ENCODE results near the gene A2M.
"Not testable (repeated sequence)": the region's sequence is repeated elsewhere in the genome, so short reads cannot be mapped to it uniquely, and the experiment has no call there.

Gene A2M

GRCh38 chr12:9144730-9145106 is 29.0 kb upstream of the A2M start:
- no peak for DNase-seq (ENCODE audit: low spot score)
- in situ Hi-C loops (cut with MboI; ENCODE audit: low sequenced_read_pairs, unreplicated experiment), result no loop called here
- TF ChIP-seq CTCF (IDR thresholded peaks at IDR 0.05; ENCODE audit: borderline replicate concordance, control extremely low read depth, extremely low read depth, insufficient read depth, missing control alignments), result no peak

- in situ Hi-C loops (cut with MboI; ENCODE audit: low sequenced_read_pairs, unreplicated experiment), result no loop called here
- TF ChIP-seq CTCF (IDR thresholded peaks at IDR 0.05; ENCODE audit: borderline replicate concordance, control extremely low read depth, extremely low read depth, insufficient read depth, missing control alignments), result no peak
- no peak for DNase-seq (ENCODE audit: low spot score)
These were observed 28.4 kb upstream of the A2M start for GRCh38 chr12:9143929-9144729.

- no peak for TF ChIP-seq CTCF (IDR thresholded peaks at IDR 0.05; ENCODE audit: borderline replicate concordance, control extremely low read depth, extremely low read depth, insufficient read depth, missing control alignments)
- in situ Hi-C loops (cut with MboI; ENCODE audit: low sequenced_read_pairs, unreplicated experiment), result no loop called here
- DNase-seq (ENCODE audit: low spot score), result no peak
These were observed 27.4 kb upstream of the A2M start for GRCh38 chr12:9143137-9143536.

- in situ Hi-C loops (cut with MboI; ENCODE audit: low sequenced_read_pairs, unreplicated experiment); DNase-seq (ENCODE audit: low spot score): not testable (repeated sequence)
These were observed 24.0 kb upstream of the A2M start for GRCh38 chr12:9139588-9140290.

GRCh38 chr12:9135903-9136310 is 20.2 kb upstream of the A2M start:
- TF ChIP-seq CTCF (IDR thresholded peaks at IDR 0.05; ENCODE audit: borderline replicate concordance, control extremely low read depth, extremely low read depth, insufficient read depth, missing control alignments), result no peak
- in situ Hi-C loops (cut with MboI; ENCODE audit: low sequenced_read_pairs, unreplicated experiment), result no loop called here
- DNase-seq (ENCODE audit: low spot score), result no peak

GRCh38 chr12:9134981-9135628 is 19.4 kb upstream of the A2M start:
- in situ Hi-C loops (cut with MboI; ENCODE audit: low sequenced_read_pairs, unreplicated experiment), result no loop called here
- peak; percentile 26 for TF ChIP-seq CTCF (IDR thresholded peaks at IDR 0.05; ENCODE audit: borderline replicate concordance, control extremely low read depth, extremely low read depth, insufficient read depth, missing control alignments)
- DNase-seq (ENCODE audit: low spot score), result peak; percentile 39
